Effector memory CD8-positive, alpha-beta T cell (primary cell): Measurements from ENCODE around the gene SSBP4.

ENCODE experiments used
- ATAC-seq: fragments of 150-1000 bp; cut with Tn5 transposase; replicated peaks from 2 replicates; pipeline ENCODE4 v1.10.0; 2021; ENCODE audit warnings: mild to moderate bottlenecking, moderate library complexity
- DNase-seq, 3 experiments: peaks; one replicate each; pipeline ENCODE4 v3.0.0; 2021
- H3K27ac Mint-ChIP-seq, 2 donors: one replicate each; pipeline ENCODE4 v1.8.0; 2022; ENCODE audit warnings: mild to moderate bottlenecking in 2 of 2, mixed read lengths in 2 of 2, moderate library complexity in 2 of 2
- H3K27me3 Mint-ChIP-seq, 2 donors: one replicate each; pipeline ENCODE4 v1.8.0; 2022; ENCODE audit warnings: mixed read lengths in 2 of 2
- H3K36me3 Mint-ChIP-seq: one replicate; pipeline ENCODE4 v1.8.0; 2022; ENCODE audit warnings: mild to moderate bottlenecking, moderate library complexity, mixed read lengths; ENCODE audit not compliant: insufficient read depth
- H3K4me1 Mint-ChIP-seq, 2 donors: one replicate each; pipeline ENCODE4 v1.8.0; 2022; ENCODE audit warnings: low read depth in 2 of 2, mixed read lengths in 2 of 2
- H3K4me3 Mint-ChIP-seq, 2 donors: one replicate each; pipeline ENCODE4 v1.8.0; 2022; ENCODE audit warnings: mild to moderate bottlenecking in 2 of 2, mixed read lengths in 2 of 2, moderate library complexity in 2 of 2
- H3K9me3 Mint-ChIP-seq, 2 donors: one replicate each; pipeline ENCODE4 v1.8.0; 2022; ENCODE audit warnings: mixed read lengths in 2 of 2

The SSBP4 gene

GRCh38 chr19:18480006-18480691 is 61.0 kb downstream of the SSBP4 start:
- Mint-ChIP-seq H3K36me3 (peaks cover 74% of the 10 kb centered on the region), H3K9me3 (no peaks in the 10 kb centered on the region), H3K4me1 (peaks cover 77 to 81% of the 10 kb centered on the region in 2 donors), H3K27me3 (no peaks in the 10 kb centered on the region), H3K4me3 (peak overlapping the region; percentile 84 to 90), H3K27ac (peak overlapping the region; percentile 96 to 98)
- DNase-seq (no peak), ATAC-seq (no peak)

- ATAC-seq (no peak), DNase-seq (no peak)
- no peaks in the 10 kb centered on the region for H3K9me3 Mint-ChIP-seq
- peak overlapping the region; percentile 12 to 41 for H3K4me3 Mint-ChIP-seq
- H3K4me1 Mint-ChIP-seq = peaks cover 71 to 85% of the 10 kb centered on the region in 2 donors
- peaks cover 72% of the 10 kb centered on the region for H3K36me3 Mint-ChIP-seq
- H3K27ac Mint-ChIP-seq = peak overlapping the region; percentile 49 to 96
- no peaks in the 10 kb centered on the region for H3K27me3 Mint-ChIP-seq
Measured at GRCh38 chr19:18481505-18482222, 62.5 kb downstream of the SSBP4 start.

- peak overlapping the region; percentile 88 to 96 for H3K27ac Mint-ChIP-seq
- peaks cover 74 to 85% of the 10 kb centered on the region in 2 donors for H3K4me1 Mint-ChIP-seq
- DNase-seq (no peak), ATAC-seq (no peak)
- no peaks in the 10 kb centered on the region for H3K27me3 Mint-ChIP-seq
- peaks cover 72% of the 10 kb centered on the region for H3K36me3 Mint-ChIP-seq
- no peaks in the 10 kb centered on the region for H3K9me3 Mint-ChIP-seq
- peak overlapping the region; percentile 44 to 74 for H3K4me3 Mint-ChIP-seq
Measured at GRCh38 chr19:18483119-18483890, 64.1 kb downstream of the SSBP4 start.
